Spleen (tissue), 7 donors: ENCODE results near the gene PIP4P1.

Experiments
- POLR2A ChIP-seq, 3 donors: fragments of 450-650 bp; IDR thresholded peaks; one replicate each; pipeline ENCODE4 v1.5.1; 2017; ENCODE audit warnings: antibody characterized with exemption in 3 of 3, mild to moderate bottlenecking in 1 of 3
- POLR2AphosphoS5 ChIP-seq, 3 donors: sonication (generic); formaldehyde crosslinking; IDR thresholded peaks; one replicate each; pipeline ENCODE4 v1.5.1; 2017; ENCODE audit warnings: antibody characterized with exemption in 3 of 3
- TF ChIP-seq, protein P1 (sequence below), 11 experiments: fragments of 200-600 bp in 7 of 11; fragments of 450-650 bp in 4 of 11; sonication (generic) in 4 of 11; IDR thresholded peaks in 8 of 11; conservative IDR thresholded peaks in 3 of 11; 1 replicate in 7 of 11; 2 replicates in 4 of 11; pipeline versions ENCODE4 v1.4.0 to v1.8.0; 2016 to 2021; ENCODE audit warnings: antibody characterized with exemption in 11 of 11, inconsistent platforms in 4 of 11, mild to moderate bottlenecking in 1 of 11
- donor health status: DM: no; HTN: no; CAD: no; lungs with moderate emphysema.
- donor health status: DM: no; HTN: no; CAD: no.
- donor health status: DM: no; HTN: no; CAD: no.

DNA sequence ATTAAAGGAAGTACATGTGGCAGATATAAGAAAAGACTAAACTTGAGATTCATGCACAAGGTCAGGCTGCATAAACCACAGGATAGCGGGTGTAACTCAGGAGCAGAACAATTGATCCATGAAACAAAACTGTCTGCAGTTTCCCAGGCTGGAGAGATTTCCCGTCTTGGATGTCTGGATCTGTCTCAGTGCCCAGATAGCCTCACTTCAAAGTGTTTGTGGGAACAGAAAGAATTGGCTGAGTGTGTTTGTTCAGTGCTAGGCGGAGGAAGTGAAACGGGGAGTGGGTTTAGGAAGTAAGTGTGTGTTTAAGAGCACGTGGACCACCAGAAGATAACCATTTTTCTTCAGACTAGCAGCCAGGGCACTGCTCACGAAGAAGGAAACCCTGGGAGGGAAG lies 42.7 kb upstream of the PIP4P1 start:
- TF ChIP-seq, protein P1, sequence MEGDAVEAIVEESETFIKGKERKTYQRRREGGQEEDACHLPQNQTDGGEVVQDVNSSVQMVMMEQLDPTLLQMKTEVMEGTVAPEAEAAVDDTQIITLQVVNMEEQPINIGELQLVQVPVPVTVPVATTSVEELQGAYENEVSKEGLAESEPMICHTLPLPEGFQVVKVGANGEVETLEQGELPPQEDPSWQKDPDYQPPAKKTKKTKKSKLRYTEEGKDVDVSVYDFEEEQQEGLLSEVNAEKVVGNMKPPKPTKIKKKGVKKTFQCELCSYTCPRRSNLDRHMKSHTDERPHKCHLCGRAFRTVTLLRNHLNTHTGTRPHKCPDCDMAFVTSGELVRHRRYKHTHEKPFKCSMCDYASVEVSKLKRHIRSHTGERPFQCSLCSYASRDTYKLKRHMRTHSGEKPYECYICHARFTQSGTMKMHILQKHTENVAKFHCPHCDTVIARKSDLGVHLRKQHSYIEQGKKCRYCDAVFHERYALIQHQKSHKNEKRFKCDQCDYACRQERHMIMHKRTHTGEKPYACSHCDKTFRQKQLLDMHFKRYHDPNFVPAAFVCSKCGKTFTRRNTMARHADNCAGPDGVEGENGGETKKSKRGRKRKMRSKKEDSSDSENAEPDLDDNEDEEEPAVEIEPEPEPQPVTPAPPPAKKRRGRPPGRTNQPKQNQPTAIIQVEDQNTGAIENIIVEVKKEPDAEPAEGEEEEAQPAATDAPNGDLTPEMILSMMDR (IDR thresholded peaks at IDR 0.05 in 8 of 11, conservative IDR thresholded peaks at IDR 0.05 in 3 of 11), result no peak
- TF ChIP-seq POLR2AphosphoS5 (IDR thresholded peaks at IDR 0.05) (no peak), POLR2A (IDR thresholded peaks at IDR 0.05) (no peak)
